HEK293 (cell line): ENCODE data around the gene PRR35.

Source experiments
- CTCF ChIA-PET: fragments of 350-600 bp; formaldehyde crosslinking; extraction: SDS; loops from one replicate; lab custom pipeline; 2021; ENCODE audit warnings: antibody characterized with exemption; lab: Yijun Ruan, JAX
- POLR2A ChIA-PET: fragments of 300-600 bp; formaldehyde crosslinking; extraction: SDS; loops from one replicate; lab custom pipeline; 2020; ENCODE audit warnings: antibody characterized with exemption, inconsistent platforms; lab: Yijun Ruan, JAX
- H3K27ac ChIP-seq: fragments of 200-500 bp; sonication (Bioruptor generic); 2 replicates; pipeline ENCODE4 v1.5.1; 2014; ENCODE audit warnings: low read depth, low read length, control low read depth, inconsistent platforms; ENCODE audit errors: extremely low read depth
- H3K36me3 ChIP-seq, 2 experiments: fragments of 200-500 bp in 1 of 2; sonication (Bioruptor generic) in 1 of 2; 1 replicate in 1 of 2; 2 replicates in 1 of 2; pipeline ENCODE4 v1.5.1; 2014 to 2017; ENCODE audit warnings: inconsistent platforms in 2 of 2, low read length in 2 of 2; ENCODE audit not compliant: control insufficient read depth in 2 of 2, insufficient read depth in 1 of 2
- H3K4me1 ChIP-seq: fragments of 200-500 bp; sonication (Bioruptor generic); 2 replicates; pipeline ENCODE4 v1.5.1; 2014; ENCODE audit warnings: mild to moderate bottlenecking, low read length, inconsistent platforms; ENCODE audit not compliant: control insufficient read depth, insufficient read depth
- H3K4me3 ChIP-seq: 2 replicates; pipeline ENCODE4 v1.5.1; 2011; ENCODE audit warnings: low read depth, mild to moderate bottlenecking, control low read depth, low read length, moderate library complexity
- H3K9me3 ChIP-seq: fragments of 200-500 bp; sonication (Bioruptor generic); 2 replicates; pipeline ENCODE4 v1.5.1; 2014; ENCODE audit warnings: low read depth, low read length, inconsistent platforms; ENCODE audit not compliant: control insufficient read depth, insufficient read depth
- GLIS1 ChIP-seq: fragments of 450-650 bp; formaldehyde crosslinking; IDR thresholded peaks from 2 replicates; pipeline ENCODE4 v1.5.1; 2016; ENCODE audit warnings: missing biosample characterization, missing genetic modification characterization
- HIC1 ChIP-seq: fragments of 450-650 bp; formaldehyde crosslinking; IDR thresholded peaks from 2 replicates; pipeline ENCODE4 v1.5.1; 2016; ENCODE audit warnings: missing biosample characterization, missing genetic modification characterization
- KLF1 ChIP-seq: fragments of 450-650 bp; formaldehyde crosslinking; IDR thresholded peaks from 2 replicates; pipeline ENCODE4 v1.5.1; 2016; ENCODE audit warnings: missing biosample characterization, missing genetic modification characterization
- OVOL3 ChIP-seq: fragments of 450-650 bp; formaldehyde crosslinking; IDR thresholded peaks from 2 replicates; pipeline ENCODE4 v1.5.1; 2016; ENCODE audit warnings: missing biosample characterization, missing genetic modification characterization
- REPIN1 ChIP-seq: fragments of 450-650 bp; formaldehyde crosslinking; IDR thresholded peaks from 2 replicates; pipeline ENCODE4 v1.5.1; 2017; ENCODE audit warnings: missing biosample characterization, missing genetic modification characterization, low read depth
- SCRT2 ChIP-seq: fragments of 450-650 bp; formaldehyde crosslinking; IDR thresholded peaks from 2 replicates; pipeline ENCODE4 v1.5.1; 2016; ENCODE audit warnings: missing biosample characterization, missing genetic modification characterization
- ZBTB1 ChIP-seq: fragments of 450-650 bp; formaldehyde crosslinking; IDR thresholded peaks from 2 replicates; pipeline ENCODE4 v1.5.1; 2016; ENCODE audit warnings: missing biosample characterization, missing genetic modification characterization
- ZBTB26 ChIP-seq: fragments of 450-650 bp; formaldehyde crosslinking; optimal IDR thresholded peaks from 2 replicates; pipeline ENCODE3; 2016; ENCODE audit warnings: missing biosample characterization, mild to moderate bottlenecking, missing genetic modification characterization
- ZBTB6 ChIP-seq: fragments of 450-650 bp; formaldehyde crosslinking; IDR thresholded peaks from 2 replicates; pipeline ENCODE4 v1.5.1; 2017; ENCODE audit warnings: missing biosample characterization, missing genetic modification characterization
- ZNF324 ChIP-seq: fragments of 450-650 bp; formaldehyde crosslinking; IDR thresholded peaks from 2 replicates; pipeline ENCODE4 v1.5.1; 2016; ENCODE audit warnings: missing biosample characterization, missing genetic modification characterization
- ZNF514 ChIP-seq: fragments of 450-650 bp; formaldehyde crosslinking; IDR thresholded peaks from 2 replicates; pipeline ENCODE4 v1.5.1; 2016; ENCODE audit warnings: missing biosample characterization, missing genetic modification characterization
- ZNF548 ChIP-seq: fragments of 450-650 bp; formaldehyde crosslinking; IDR thresholded peaks from 2 replicates; pipeline ENCODE4 v1.5.1; 2016; ENCODE audit warnings: missing biosample characterization, missing genetic modification characterization
- ZNF580 ChIP-seq: fragments of 450-650 bp; formaldehyde crosslinking; IDR thresholded peaks from 2 replicates; pipeline ENCODE4 v1.5.1; 2016; ENCODE audit warnings: missing biosample characterization, missing genetic modification characterization
- ZNF660 ChIP-seq: fragments of 450-650 bp; IDR thresholded peaks from 2 replicates; pipeline ENCODE4 v1.5.1; 2018; ENCODE audit warnings: missing biosample characterization, mild to moderate bottlenecking, missing genetic modification characterization
- ZNF664 ChIP-seq: fragments of 450-650 bp; formaldehyde crosslinking; IDR thresholded peaks from 2 replicates; pipeline ENCODE4 v1.5.1; 2016; ENCODE audit warnings: missing biosample characterization, missing genetic modification characterization
- ZNF670 ChIP-seq: fragments of 450-650 bp; formaldehyde crosslinking; IDR thresholded peaks from 2 replicates; pipeline ENCODE4 v1.5.1; 2016; ENCODE audit warnings: missing biosample characterization, missing genetic modification characterization, low read depth
- ZNF677 ChIP-seq: fragments of 450-650 bp; IDR thresholded peaks from 2 replicates; pipeline ENCODE4 v1.5.0; 2018; ENCODE audit warnings: missing biosample characterization, mild to moderate bottlenecking, missing genetic modification characterization, moderate library complexity

Gene PRR35

GRCh38 chr16:546909-547770 is 13.1 kb upstream of the PRR35 start:
- no peak for TF ChIP-seq ZBTB26 (tag by site-specific recombination)
- TF ChIP-seq GLIS1 (tag by site-specific recombination): peak; percentile 40; the same call in 1 of the 2 replicates
- TF ChIP-seq OVOL3 (tag by site-specific recombination): no peak
- CTCF ChIA-PET: interaction anchor here (0.6 kb wide), 1 partner anchor 700 kb away, joined by 3 read pairs; no protein-coding TSS in a partner anchor
- POLR2A ChIA-PET: no interaction called here

GRCh38 chr16:548586-548985 is 11.6 kb upstream of the PRR35 start:
- no peak for TF ChIP-seq ZNF580 (tag by site-specific recombination)
- 0 out of 2 replicates have a peak, but pooled peaks have one; percentile 44 for TF ChIP-seq HIC1
- no peak for TF ChIP-seq ZNF660
- no peak for TF ChIP-seq ZNF664 (tag by site-specific recombination)
- TF ChIP-seq ZNF514 (tag by site-specific recombination): no peak
- TF ChIP-seq ZNF324 (tag by site-specific recombination): no peak
- no peak for TF ChIP-seq ZNF548 (tag by site-specific recombination)
- TF ChIP-seq ZBTB6: no peak
- TF ChIP-seq ZNF670 (tag by site-specific recombination): no peak
- peak; percentile 66 for TF ChIP-seq SCRT2
- no peak for TF ChIP-seq ZNF677 (tag by site-specific recombination)
- TF ChIP-seq KLF1 (tag by site-specific recombination): no peak
- no peak for TF ChIP-seq REPIN1 (tag by site-specific recombination)
- no peak for TF ChIP-seq ZBTB1
- ChIA-PET POLR2A (no interaction called here), CTCF (no interaction called here)
- Histone ChIP-seq H3K27ac (no peak overlapping the region), H3K4me3 (no peak overlapping the region), H3K4me1 (no peaks in the 10 kb centered on the region), H3K36me3 (peaks cover 0 to 38% of the 10 kb centered on the region in 2 experiments; a peak in 1 of 3 replicates), H3K9me3 (no peaks in the 10 kb centered on the region)

More at GRCh38 chr16:546909-547770, 13.1 kb upstream of the PRR35 start:
- Histone ChIP-seq H3K4me1 (no peaks in the 10 kb centered on the region), H3K9me3 (no peaks in the 10 kb centered on the region), H3K36me3 (peaks cover 0 to 33% of the 10 kb centered on the region in 2 experiments; a peak in 2 of 3 replicates), H3K4me3 (no peak overlapping the region), H3K27ac (no peak overlapping the region)
